Mononuclear cell (primary cell): ENCODE data around the gene HEG1. TPM values are rescaled to one million over a fixed set of nuclear protein-coding genes. Genes with fewer than 3 reads are reported as not detected.

ENCODE experiments used
- H3K27me3 ChIP-seq: 2 replicates; pipeline ENCODE4 v1.6.0; 2011; ENCODE audit warnings: low read length, control low read depth; ENCODE audit not compliant: insufficient read depth
- H3K4me1 ChIP-seq: 2 replicates; pipeline ENCODE4 v1.5.1; 2011; ENCODE audit warnings: mild to moderate bottlenecking, low read length, control low read depth; ENCODE audit not compliant: insufficient read depth
- H3K4me3 ChIP-seq: 2 replicates; pipeline ENCODE4 v1.5.1; 2011; ENCODE audit warnings: mild to moderate bottlenecking, low read length, moderate library complexity
- H3K9me3 ChIP-seq: 2 replicates; pipeline ENCODE4 v1.5.1; 2011; ENCODE audit warnings: low read depth, mild to moderate bottlenecking, control low read depth, low read length
- total RNA-seq: library from RNA; depleted of rRNA; stranded (reverse); fragments of >200 nt; gene quantifications from one replicate; pipeline ENCODE4 v1.2.3, GENCODE V29; 2012

Gene HEG1
- total RNA-seq, 1 donor, result 11.0 TPM

DNA sequence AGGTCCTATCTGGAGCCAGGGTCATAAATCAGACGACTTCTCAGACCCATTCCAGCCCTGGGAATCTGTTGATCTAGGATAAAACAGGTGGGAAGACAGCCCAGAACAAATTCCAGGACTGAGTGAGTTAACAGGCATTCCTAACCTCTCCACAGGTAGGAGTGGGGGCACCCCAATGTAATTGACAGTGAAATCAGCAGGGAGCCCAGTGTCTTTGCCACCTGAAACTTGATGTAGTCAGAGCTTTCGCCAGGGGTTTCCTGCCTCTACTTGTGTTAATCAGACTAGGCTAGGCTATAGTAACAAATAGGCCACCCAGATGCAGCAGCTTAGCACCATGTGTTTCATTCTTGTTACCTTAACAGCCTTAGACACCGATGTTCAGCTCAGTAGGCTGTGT is 2.7 kb upstream of the HEG1 start:
- H3K9me3 ChIP-seq, result no peaks in the 10 kb centered on the region
- no peak overlapping the region for H3K4me3 ChIP-seq
- peaks cover 21% of the 10 kb centered on the region for H3K4me1 ChIP-seq
- H3K27me3 ChIP-seq, result peaks cover 9% of the 10 kb centered on the region

DNA sequence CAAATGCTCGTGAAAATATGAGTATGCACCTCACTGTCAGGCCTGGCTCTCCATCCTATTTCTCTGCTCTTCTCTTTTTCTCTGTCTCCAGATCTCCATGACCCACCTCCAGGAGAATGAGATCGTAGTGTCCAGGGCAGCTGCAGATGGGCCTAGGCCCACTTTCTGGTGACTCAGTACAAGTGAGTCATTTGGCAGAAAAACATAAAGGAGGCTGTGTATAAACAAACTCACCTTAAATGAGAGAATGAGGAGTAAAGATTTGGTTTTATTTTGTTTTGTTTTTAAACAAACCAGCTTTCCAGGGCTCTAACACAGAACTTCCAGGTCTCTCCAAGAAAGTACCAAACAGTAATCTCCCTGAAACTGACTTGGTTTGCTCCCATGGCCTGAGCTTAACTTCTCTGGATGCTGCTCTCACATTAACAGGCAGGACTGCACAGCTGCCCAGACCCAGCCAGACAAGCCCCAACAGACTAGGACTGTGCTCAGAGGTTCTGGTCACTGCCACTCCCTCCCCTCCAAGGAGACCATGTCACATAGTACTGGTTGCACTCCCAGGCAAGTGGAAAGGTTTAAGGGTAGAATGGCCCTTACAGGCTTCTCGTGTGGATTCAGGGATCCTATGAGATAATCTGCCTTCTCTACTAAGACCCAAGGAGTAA is 1.5 kb upstream of the HEG1 start:
- no peaks in the 10 kb centered on the region for H3K9me3 ChIP-seq

DNA sequence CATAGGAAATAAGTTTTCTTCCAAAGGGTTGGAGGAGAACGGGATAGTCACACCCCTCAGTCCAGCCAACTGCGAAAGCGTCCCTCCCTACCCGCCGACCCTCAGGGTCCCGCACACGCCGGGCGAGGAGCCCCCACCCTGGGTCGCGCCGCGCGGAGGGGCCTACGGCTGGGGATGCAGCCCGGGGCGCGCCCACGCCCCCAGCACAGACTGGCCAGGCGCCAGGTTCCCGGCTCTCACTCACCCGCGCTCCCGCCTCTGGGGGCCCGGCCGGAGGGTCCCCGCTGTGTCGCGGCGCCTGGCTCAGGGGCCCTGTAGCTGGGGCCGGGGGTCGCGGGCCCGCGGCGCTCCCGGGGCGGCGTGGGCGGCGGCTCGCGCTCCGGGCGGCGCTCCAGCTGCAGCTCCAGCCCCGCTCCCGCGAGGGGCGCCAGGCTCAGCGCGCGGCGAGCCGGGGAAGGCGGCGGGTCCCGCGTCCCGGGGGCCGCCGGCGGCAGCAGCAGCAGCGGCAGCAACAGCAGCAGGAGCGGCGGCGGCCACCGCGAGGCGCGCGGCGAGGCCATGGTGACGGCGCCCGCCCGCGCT is 375 bp downstream of the HEG1 start:
- H3K27me3 ChIP-seq, result peaks cover 3% of the 10 kb centered on the region
- H3K4me1 ChIP-seq, result peaks cover 52% of the 10 kb centered on the region
- no peaks in the 10 kb centered on the region for H3K9me3 ChIP-seq
- H3K4me3 ChIP-seq, result peak overlapping the region; percentile 71

More for the DNA sequence above, 1.5 kb upstream of the HEG1 start:
- Histone ChIP-seq H3K4me3 (no peak overlapping the region), H3K27me3 (peaks cover 7% of the 10 kb centered on the region), H3K4me1 (peaks cover 33% of the 10 kb centered on the region)

- Histone ChIP-seq H3K9me3 (no peaks in the 10 kb centered on the region), H3K27me3 (peaks cover 3% of the 10 kb centered on the region), H3K4me1 (peaks cover 53% of the 10 kb centered on the region), H3K4me3 (peak overlapping the region; percentile 71)
Measured at GRCh38 chr3:125054449-125055329, 1.1 kb downstream of the HEG1 start.

DNA sequence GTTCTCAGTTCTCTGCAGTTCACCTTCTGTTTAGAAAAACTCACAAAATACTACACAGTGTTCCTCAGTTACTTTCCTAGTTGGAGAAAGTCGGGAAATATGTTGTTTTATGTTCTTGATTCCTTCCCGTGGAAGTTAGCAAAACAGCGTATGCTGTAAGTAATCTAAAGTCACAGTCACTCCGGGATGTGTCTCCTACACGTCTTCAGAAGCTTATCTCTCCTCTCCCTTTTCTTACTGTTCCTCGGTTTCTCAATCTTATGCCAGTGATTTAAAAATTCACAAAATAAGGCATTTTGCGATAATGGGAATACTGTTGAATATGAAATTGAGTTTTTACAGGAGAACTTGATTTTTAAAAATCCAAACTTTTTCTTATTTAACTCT is 1.7 kb downstream of the HEG1 start:
- Histone ChIP-seq H3K9me3 (no peaks in the 10 kb centered on the region), H3K4me1 (peaks cover 59% of the 10 kb centered on the region), H3K27me3 (peaks cover 3% of the 10 kb centered on the region), H3K4me3 (no peak overlapping the region)

- Histone ChIP-seq H3K4me1 (peaks cover 60% of the 10 kb centered on the region), H3K27me3 (peaks cover 3% of the 10 kb centered on the region), H3K9me3 (no peaks in the 10 kb centered on the region), H3K4me3 (no peak overlapping the region)
Measured at GRCh38 chr3:125053304-125053699, 2.5 kb downstream of the HEG1 start.

GRCh38 chr3:125052624-125053303 is 3.0 kb downstream of the HEG1 start:
- H3K9me3 ChIP-seq, result no peaks in the 10 kb centered on the region
- no peak overlapping the region for H3K4me3 ChIP-seq
- peaks cover 60% of the 10 kb centered on the region for H3K4me1 ChIP-seq
- peaks cover 3% of the 10 kb centered on the region for H3K27me3 ChIP-seq

- Histone ChIP-seq H3K27me3 (peaks cover 2% of the 10 kb centered on the region), H3K9me3 (no peaks in the 10 kb centered on the region), H3K4me1 (peaks cover 60% of the 10 kb centered on the region), H3K4me3 (no peak overlapping the region)
Measured at GRCh38 chr3:125051715-125052581, 3.8 kb downstream of the HEG1 start.

DNA sequence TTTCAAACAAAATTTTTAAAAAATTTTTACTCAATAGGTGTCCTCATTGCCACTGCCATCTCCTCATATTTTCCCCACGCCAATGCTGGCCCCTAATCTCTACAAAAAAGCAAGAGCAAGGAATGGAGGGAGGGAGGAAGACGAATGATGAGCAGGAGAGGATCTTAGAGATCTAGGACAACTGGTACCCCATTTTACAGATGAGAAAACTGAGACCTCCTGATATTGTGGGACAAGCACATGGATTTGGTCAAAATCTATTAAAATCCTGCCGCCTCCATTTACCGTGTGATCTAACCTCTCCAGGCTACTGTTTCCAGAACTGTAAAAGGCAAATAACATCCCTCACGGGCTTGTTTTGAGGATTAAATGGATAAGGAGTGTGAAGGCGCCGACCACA is 4.6 kb downstream of the HEG1 start:
- no peaks in the 10 kb centered on the region for H3K27me3 ChIP-seq
- no peak overlapping the region for H3K4me3 ChIP-seq
- peaks cover 56% of the 10 kb centered on the region for H3K4me1 ChIP-seq
- H3K9me3 ChIP-seq, result no peaks in the 10 kb centered on the region

GRCh38 chr3:125050488-125051090 is 5.2 kb downstream of the HEG1 start:
- Histone ChIP-seq H3K27me3 (no peaks in the 10 kb centered on the region), H3K4me3 (no peak overlapping the region), H3K4me1 (peaks cover 54% of the 10 kb centered on the region), H3K9me3 (no peaks in the 10 kb centered on the region)

DNA sequence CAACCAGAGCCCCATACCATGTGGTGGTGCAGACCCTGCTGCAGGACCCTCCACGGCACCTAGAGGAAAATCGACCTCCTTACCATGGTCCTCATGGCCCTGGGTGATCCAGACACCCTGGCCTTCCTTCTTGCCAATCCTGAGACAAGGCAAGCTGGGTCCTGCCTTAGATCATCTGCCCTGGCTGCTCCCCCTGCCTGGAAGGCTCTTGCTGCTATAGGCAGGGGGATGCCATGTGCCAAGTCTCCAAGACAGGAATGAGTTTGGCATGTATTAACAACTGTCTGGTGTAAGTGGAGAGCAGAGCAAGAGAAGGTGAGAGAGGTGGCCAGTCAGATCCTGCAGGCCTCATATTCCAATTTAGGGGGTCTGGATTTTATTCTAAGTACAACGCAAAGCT is 7.5 kb downstream of the HEG1 start:
- Histone ChIP-seq H3K27me3 (no peaks in the 10 kb centered on the region), H3K4me1 (peaks cover 37% of the 10 kb centered on the region), H3K9me3 (no peaks in the 10 kb centered on the region), H3K4me3 (no peak overlapping the region)

GRCh38 chr3:125045965-125046364 is 9.8 kb downstream of the HEG1 start:
- H3K27me3 ChIP-seq, result no peaks in the 10 kb centered on the region
- H3K4me3 ChIP-seq, result no peak overlapping the region
- H3K4me1 ChIP-seq, result peaks cover 14% of the 10 kb centered on the region
- H3K9me3 ChIP-seq, result no peaks in the 10 kb centered on the region

DNA sequence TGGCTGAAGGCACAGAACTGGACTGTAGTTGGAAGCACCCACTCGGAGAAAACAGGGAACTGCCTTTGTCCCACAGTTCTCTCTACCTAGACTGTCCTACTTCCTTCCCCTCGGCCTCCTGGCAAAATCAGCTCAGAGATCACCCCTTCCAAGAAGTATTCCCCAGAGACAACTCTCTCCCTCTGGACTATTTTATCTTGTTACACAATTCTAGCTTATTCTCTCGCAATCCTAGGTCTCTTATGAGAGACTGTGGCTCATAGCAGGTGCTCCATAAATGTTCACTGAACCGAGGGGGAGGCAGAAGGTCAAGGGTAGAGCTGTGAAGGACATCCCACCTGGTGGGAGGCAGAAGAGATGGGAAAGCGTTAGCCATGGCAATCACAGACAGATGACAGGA is 10.6 kb downstream of the HEG1 start:
- no peak overlapping the region for H3K4me3 ChIP-seq
- H3K27me3 ChIP-seq, result no peaks in the 10 kb centered on the region
- H3K9me3 ChIP-seq, result no peaks in the 10 kb centered on the region
- H3K4me1 ChIP-seq, result peaks cover 7% of the 10 kb centered on the region

GRCh38 chr3:125043599-125044151 is 12.1 kb downstream of the HEG1 start:
- Histone ChIP-seq H3K9me3 (no peaks in the 10 kb centered on the region), H3K4me3 (no peak overlapping the region), H3K4me1 (no peaks in the 10 kb centered on the region), H3K27me3 (no peaks in the 10 kb centered on the region)
